NCI-H345 (cell line): ENCODE results near the gene ACTRT3.
A peak's percentile ranks its signal among the peaks of the same experiment; 100 is the strongest.

Source experiments
- DNase-seq: peaks from one replicate; lab custom pipeline; 2025; lab: John Stamatoyannopoulos, UW

ACTRT3 gene

DNA sequence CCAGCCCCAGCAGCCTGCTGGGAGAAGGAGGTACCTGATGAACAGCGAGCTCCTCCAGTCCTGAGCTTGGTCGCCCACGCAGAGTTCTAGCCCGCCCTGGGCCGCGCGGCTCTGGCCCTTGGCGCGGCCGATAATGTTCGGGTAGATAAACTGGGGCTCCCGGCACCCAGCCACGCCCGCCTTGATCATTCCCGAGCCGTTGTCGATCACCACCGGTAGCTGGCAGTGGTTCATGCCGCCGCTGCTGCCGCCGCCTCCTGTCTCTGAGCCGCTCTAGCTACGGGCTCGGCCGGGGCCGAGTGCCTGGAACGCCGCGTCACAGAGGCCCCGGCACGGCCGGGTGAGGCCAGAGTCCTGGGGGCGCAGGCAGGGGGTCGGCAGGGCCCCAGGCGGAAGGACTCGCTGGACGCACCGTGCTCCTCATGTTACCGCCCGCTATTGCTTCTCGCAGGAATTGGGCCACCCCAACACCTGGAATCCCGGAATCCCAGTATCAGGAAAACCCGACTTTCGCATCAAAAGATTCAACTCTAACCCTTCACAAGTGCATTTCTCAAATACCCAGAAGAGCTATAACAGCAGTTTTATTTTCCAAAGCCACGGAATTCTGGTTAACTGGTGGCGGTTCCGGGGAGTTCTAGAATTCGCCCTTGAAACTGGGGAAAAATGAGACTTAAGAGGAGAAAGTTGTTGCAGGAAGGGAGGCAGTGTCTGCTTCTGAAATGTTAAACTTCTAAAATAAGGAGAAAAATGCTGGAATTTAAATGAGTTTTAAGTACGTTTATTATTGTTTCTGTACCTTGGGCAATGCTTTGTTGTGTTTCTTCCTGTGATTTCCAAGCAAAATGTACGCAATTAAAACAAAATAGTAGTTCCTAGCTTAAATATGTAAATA is at the start of gene ACTRT3:
Gene ACTRT3, minus strand, starts transcription at position 275 of the 895 bp plus-strand sequence. Its CDS starts 41 bp downstream, at position 234.
- DNase-seq, result no peak

DNA sequence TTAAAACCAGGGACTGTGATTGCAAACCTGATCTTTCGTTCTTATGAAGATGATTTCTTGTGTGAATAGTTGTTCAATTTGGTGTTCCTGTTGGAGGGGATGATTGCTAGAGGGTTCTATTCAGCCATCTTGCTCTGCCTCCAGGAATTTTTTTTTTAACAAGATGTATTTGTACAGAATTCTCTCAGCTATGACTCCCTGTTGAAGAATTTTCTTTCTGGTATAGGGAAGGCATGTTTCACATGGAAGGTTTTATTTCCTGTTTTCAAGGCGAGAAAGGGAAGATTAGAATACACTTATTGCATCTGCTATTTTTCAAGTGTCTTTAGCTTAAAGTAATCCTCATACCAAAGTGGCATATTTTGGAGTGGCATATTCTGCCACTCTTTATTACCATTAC is 49.0 kb upstream of the ACTRT3 start:
- no peak for DNase-seq

DNA sequence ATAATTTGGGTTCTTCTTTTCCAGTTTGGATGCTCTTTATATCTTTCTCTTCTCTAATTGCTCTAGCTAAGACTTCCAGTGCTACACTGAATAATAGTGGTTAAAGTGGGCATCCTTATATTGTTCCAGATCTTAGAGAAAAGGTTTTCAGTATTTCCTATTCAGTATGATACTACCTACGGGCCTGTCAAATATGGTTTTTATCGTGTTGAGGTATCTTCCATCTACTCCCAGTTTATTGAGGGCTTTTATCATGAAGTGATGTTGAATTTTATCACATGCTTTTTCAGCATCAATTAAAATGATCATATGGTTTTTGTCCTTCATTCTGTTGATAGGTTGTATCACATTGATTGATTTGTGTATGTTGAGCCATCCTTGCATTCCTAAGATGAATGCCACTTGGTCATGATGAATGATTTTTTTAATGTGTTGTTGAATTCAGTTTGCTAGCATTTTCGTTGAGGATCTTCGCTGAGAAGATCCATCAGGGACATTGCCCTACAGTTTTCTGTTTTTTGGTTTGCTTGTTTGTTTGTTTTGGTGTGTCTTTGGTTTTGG is 46.3 kb upstream of the ACTRT3 start:
- no peak for DNase-seq

DNA sequence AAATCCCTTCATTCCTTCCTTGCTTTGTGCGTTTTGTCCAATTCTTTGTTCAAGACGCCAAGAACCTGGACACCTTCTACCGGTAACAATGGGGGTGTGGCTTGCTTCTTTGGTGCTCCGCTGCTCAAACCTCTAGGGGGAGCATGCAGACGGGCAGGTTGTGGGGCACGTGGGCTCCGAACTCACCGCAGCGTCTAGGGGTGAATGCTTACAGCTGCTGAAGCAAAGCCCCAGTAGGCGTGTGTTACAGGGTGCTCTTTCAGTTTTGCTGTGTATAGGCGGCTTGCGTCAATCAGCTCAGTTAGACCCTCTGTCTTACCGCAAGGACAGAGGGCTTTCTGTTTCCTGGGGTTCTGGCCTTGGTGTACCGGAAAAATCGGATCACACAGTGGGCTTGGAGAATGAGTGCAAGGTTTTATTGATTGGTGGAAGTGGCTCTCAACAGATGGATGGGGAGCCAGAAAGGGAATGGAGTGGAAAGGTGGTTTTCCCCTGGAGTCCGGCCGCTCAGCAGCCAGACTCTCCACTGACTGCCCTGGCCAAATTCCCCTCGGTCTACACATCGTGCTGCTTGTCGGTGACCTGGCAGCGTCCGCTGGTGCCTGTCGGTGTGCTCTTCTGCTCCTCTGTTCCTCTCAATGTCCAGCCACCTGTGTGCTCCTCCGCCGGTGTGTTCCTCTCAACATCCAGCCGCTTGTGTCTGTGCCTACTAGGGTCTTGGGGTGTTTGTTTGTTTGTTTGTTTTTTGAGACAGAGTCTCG is 44.6 kb upstream of the ACTRT3 start:
- DNase-seq, result peak; percentile 40

DNA sequence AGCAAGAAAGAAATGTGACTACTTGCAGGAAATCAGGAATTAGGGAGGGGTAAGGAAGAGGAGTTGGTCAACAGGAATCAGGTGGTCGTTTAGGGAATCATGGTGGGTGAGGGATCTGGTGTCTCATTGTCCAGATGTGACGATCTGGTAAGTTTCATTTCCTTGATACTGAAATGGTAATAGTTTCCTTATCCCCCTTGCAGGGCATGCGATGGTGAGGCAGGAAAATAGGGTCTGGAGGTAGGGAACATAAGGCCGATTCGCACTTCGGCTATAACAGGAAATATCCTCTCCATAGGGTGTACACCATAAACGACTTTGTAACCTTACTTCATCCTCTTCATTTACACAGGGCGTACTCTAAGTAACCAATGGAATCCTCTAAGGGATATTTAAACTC is 43.9 kb upstream of the ACTRT3 start:
- no peak for DNase-seq

DNA sequence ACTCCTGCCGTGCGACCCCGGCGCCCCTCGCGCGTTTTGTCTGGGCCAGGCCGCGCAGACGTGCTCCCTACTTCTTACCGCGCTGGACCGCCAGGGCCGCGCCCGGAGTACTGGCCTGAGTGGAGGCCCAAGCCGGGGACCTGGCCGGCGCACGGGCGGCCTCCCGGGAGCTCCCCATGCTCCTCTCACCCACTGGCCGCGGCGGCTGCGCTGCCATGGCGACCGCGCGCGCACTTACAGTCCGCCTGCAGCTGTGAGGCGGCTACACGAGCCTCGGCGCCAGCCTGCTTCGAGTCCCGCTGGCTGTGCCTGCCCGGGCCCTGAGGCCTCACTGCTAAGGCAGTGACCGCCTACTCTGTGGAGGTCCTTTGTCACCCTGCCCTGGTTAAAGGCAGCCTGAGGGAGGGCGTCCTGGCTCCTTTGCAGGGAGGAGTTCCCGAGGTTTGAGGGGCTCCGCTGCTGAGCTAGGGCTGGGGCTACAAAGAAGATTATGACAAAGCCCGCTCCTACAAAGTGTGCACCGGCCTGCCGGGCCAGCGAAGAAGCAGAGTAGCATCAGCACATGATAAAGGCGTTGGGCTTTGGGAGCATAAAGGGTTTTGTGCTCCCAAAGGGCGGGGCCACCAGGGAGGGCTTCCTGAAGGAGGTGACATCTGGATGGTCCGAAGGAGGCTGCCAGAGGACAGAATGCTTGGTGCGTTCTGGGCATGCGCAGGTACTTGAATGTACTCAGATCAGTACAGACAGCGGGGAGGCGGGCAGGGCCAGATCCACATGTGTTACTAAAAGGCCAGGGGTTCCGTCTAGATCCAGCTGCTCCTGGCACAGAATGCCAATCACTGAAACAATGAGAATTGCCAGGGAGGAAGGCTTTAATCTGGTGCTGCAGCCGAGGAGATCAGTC is 43.2 kb upstream of the ACTRT3 start, which contains the start of the genes LRRC34 and LRRIQ4:
Gene LRRC34, minus strand, starts transcription at position 573 of the 904 bp plus-strand sequence. Its CDS starts 356 bp downstream, at position 217.
Gene LRRIQ4, plus strand, starts transcription at position 539 of the 904 bp plus-strand sequence. CDS start 9,052 bp downstream, outside the sequence.
- peak; percentile 70 for DNase-seq

DNA sequence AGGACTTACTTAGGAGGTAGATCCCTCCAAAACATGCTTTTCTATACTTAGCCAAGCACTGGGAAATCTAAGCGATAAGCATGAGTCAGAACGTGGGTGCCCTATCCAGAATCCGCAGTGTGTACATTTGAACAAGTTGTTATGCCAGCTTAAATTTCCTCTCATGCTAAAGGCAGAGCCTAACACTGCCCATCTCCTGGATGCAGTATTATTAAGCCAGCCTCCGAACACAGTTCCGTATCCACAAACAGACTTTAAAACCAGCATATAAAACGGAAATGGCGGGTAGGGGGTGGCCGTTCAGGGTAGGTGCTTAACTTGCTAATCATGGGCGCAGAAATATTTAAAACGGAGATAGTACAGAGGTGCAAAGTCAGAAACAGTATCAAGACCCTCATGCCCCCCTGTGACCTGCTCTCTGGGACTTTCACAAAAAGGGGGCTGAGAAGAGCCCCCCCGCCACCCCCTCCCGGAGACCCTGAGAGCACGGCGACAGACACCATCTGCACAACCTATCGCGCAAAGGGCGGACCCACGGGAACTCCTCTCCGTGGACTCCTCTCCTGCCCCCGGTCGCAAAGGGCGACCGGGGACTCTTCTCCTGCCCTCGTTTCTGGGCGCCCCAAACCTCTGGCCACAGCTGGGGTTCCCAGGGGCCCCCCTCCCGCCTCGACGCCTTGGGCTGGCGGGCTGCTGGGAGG is 42.4 kb upstream of the ACTRT3 start:
- DNase-seq, result peak; percentile 37

DNA sequence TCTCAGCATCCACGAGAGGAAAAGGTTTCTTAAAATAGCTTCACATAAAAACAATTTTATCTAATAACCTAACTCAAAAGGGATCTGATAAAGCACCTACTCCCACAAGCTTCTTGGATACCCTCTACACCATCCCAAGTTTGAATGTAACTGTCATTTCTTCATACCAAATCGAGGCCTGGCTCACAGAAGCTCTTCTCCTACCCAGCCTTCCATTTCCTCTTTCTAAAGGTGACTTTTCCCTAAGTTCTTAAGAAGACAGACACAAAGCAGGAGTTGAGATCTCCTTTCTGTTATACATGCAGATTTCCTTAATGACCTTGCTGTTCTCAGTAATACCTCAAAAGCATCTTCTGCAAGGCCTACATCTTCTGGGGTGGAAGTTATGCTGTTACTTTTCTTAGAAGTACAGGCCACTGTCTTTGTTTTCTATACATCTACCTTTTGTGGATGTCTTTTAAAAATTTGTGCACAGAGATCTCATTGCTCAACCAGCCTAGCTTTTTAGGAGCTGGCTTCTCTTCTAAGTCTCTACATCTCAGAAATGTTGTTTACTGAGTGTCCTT is 40.0 kb upstream of the ACTRT3 start:
- no peak for DNase-seq

DNA sequence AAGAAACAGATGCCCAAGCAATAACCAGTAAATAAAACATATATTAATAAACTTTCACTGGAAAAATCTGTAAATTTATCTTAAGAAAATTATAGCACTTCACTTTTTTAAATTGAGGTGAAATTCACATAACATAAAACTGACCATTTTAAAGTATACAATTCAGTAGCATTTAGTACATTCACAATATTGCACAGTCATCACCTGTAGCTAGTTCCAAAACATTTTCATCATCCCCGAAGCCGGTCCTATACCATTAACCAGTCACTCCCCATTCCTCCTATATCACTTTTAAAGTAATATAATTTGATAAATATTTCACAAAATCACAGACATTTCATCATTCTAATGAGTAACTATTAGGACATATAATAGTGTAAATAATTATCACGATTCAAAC is 35.3 kb upstream of the ACTRT3 start:
- DNase-seq, result no peak

DNA sequence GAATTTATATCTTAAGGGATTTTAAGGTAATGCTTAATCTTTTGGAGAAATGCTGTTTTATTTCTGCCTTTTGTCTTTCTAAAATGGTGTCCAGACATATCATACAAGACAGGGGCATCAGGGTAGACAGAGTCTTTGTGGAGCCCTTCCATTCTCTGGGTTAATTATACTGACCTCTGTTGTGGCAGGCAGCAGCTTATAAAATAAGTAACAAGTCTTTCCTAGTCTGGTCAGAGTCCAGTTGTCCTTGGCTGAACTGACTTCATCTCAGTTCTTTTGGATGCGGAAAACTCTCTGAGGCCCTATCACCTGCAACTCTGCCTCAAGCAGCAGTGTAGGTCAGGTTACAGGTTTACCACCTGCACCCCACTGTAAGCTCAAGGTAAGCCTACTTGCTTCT is 23.0 kb upstream of the ACTRT3 start:
- no peak for DNase-seq

DNA sequence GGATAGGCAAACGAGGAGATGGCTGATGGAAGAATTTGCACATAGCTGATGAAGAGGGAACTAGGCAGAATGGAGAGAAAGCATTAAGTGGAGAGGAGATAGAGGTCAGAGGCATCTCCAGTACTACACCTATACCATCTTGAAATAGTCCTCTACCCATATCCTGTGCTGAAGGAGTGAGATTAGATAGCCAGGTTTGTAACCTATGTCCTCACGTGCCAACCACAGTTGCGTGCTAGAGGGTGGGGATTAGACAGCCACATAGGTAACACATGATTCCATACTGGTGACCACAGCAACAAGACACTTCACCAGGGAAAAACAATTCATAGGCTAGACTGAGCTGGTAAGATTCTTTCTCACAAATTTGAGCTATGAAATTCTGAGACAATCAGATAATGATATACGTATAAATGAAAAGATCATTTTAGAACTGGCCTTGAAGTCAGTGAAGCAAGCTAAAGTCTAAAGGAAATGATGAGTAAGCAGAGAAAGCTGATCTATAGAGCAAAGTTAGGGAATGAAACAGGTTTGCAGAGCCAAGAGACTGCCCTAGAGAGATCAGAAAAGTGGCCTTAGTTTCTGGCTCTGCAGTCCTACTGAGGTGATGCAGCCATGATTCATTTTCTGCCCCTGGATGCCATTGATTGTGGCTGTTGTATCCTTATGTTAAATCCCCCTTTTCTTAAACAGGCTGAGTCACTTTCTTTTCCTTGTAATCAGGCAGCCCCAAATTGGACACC is 21.5 kb upstream of the ACTRT3 start:
- no peak for DNase-seq

DNA sequence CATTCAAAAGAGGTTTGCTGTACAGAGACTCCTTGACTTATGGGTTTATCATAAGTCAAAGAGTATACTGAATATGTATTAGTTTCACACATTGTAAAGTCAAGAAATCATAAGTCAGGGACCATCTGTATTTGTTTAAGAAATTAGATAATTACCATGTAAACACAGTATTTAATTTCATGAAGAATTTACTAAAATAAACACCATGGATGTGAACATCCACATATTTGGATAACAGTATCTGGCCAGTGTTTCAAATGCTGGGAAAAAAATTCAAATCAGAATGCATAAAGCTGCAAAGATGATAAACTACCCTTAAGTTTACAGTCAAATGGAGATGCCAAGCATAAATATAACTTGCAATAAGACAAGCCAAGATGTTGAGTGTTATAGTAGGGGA is 20.9 kb upstream of the ACTRT3 start:
- DNase-seq, result no peak

DNA sequence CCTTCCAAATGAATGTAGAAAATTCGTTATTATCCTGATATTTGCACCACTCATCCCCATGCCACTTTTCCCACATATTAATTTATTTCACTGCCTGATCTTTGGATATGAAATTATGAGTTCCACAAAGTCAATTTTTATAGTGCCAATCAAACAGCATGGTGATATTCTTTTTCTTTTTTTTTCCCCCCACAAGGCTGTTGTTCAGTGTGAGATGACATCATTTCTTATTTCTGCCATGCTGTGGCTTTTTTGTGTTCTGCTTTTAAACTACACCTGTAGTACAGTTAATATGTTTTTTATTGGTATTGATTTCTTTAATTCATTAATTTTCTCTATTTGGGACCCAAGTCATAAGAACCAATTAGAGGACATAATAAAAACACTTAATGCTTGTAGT is 18.4 kb upstream of the ACTRT3 start:
- no peak for DNase-seq

DNA sequence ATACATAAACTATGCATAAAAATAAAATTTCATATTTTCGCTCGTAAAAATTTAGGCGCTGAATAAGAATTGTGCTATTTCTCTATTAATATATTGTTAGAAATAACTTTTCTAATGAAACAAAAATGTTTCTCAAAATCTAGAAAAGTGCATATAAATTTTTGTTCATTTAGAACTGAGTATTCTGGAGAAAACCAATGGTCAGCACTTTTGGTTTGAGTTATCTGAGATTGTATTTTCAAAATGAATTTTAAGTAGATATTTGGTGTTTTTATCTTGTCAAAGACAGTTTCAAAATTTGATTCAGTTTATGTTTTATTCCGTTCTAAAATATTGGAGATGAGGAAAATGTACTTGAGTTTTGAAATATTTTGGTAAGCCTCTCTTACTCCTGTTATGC is 17.8 kb upstream of the ACTRT3 start:
- DNase-seq, result no peak

DNA sequence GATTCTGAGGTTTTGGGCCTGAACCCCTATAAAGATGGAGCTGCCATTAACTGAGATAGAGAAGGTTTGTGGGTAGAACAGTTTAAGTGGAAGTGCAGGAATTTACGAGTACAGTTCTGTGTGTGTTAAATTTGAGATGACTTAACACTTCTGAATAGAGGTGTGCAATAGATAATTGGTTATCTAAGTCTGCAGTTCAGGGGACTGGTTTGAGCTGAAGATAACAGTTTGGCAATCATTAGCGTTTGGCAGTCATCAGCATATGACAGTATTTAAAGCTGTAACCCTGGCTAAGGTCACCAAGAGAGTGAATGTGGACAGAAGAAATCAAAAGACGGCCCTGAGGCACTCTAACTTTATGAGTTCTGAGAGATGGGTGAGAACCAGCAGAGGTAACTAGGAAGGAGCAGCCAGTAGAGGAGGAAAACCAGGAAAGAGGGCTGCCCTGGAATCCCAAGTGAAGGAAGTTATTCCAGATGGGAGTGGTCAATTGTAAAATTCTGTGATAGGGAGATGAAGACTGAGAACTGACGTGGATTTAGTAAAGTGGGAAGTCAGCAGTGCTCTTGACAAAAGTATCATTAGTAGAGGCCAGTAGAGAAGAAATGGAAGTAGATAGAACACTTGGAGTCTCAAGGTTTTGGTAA is 12.0 kb upstream of the ACTRT3 start:
- DNase-seq, result no peak

DNA sequence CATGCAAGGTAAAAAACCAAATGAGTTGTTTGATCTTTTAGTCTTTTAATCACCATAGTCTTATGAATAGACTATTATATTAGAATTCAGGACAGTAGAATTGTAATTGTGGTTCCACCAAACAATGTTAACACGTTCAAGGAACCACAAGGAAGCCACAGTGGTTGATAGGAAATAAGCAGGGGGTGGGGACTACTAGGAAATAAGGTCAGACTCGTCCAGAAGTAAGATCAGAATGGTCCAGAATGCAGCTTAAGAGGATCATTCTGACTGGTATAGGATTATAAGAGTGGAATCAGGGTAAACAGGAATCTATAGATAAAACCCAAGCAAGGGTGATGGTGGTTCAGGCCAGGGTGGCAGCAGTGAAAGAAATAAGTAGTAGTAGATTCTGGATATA is 11.4 kb upstream of the ACTRT3 start:
- no peak for DNase-seq

DNA sequence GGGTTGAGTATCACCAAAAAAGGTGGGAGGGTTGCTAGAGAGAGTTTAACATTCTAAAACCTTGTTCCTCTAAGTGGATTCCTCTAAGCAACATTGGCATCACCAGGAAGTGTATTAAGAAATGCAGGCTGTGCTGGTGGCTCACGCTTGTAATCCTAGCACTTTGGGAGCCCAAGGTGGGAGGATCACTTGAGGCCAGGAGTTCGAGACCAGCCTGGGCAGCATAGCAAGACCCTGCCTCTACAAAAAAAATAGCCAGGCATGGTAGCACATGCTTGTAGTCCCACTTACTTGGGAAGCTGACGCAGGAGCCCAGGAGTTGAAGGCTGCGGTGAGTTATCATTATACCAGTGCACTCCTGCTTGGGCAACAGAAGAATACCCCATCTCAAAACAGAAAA is 8.5 kb upstream of the ACTRT3 start:
- DNase-seq, result no peak

DNA sequence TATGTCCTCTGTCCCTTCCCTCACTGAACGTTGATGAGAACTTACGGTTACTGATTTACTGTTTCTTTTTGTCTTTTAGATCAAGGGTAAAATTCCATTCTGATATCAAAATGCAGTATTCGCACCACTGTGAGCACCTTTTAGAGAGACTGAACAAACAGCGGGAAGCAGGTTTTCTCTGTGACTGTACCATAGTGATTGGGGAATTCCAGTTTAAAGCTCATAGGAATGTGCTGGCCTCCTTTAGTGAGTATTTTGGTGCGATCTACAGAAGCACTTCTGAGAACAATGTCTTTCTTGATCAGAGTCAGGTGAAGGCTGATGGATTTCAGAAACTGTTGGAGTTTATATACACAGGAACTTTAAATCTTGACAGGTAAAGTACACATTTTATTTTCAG is 4.8 kb upstream of the ACTRT3 start:
- DNase-seq, result no peak
